NT2/D1 (cell line): ENCODE measurements around the gene FAM204A.

Experiments used
- SUZ12 ChIP-seq: IDR thresholded peaks from 2 replicates; pipeline ENCODE4 v1.6.1; 2011; ENCODE audit not compliant: insufficient read length, insufficient read depth; ENCODE audit errors: extremely low read depth
- YY1 ChIP-seq: IDR thresholded peaks from 2 replicates; pipeline ENCODE4 v1.6.1; 2011; ENCODE audit not compliant: insufficient read length, insufficient read depth
- ZNF274 ChIP-seq: IDR thresholded peaks from 2 replicates; pipeline ENCODE4 v1.6.1; 2011; ENCODE audit warnings: mild to moderate bottlenecking, low read depth, low read length

DNA sequence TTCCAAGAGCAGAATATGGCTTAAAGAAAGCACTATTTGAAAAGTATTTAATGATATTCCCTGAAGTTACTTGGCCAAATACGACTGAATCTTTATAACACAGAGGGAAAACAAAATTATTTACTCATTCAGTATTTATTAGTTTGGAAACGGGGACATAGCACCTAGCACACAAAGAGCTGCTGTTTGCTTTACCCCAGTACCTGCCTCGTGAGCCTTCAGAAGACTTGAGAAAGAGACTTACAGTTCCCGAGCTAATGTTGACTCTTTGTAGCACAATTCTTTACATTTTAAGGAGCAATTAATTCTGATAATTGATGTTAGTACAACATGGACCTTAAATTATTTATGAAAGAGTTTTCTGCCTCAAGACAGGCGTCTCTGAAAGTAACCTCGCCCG, 88.7 kb downstream of the FAM204A start:
- TF ChIP-seq ZNF274 (no peak), SUZ12 (no peak), YY1 (no peak)
